IMR-90 (cell line): ENCODE measurements around the gene EXOC4. TPM values are rescaled to one million over a fixed set of nuclear protein-coding genes. Genes with fewer than 3 reads are reported as not detected.

Experiments used
- ATAC-seq: fragments of 200-7000 bp; cut with Tn5 transposase; 2 replicates; pipeline ENCODE4 v1.9.1; 2020; ENCODE audit warnings: low read depth, mild to moderate bottlenecking, moderate library complexity
- BruUV-seq: library from RNA; stranded (reverse); fragments of 400-500 nt; replicated peaks from 2 replicates; lab custom pipeline; 2021; lab: Mats Ljungman, UMichigan
- CTCF ChIA-PET: fragments of 300-600 bp; formaldehyde crosslinking; extraction: SDS; loops from one replicate; lab custom pipeline; 2021; ENCODE audit warnings: antibody characterized with exemption; lab: Yijun Ruan, JAX
- POLR2A ChIA-PET: fragments of 300-600 bp; sonication (Branson Sonifier 250); formaldehyde crosslinking; loops from one replicate; lab custom pipeline; 2022; ENCODE audit warnings: antibody characterized with exemption; ENCODE audit not compliant: unreplicated experiment; lab: Charles Lee
- DNase-seq: peaks from one replicate; pipeline ENCODE4 v3.0.0; 2013
- H2AFZ ChIP-seq: replicated peaks from 2 replicates; pipeline ENCODE3; 2013; ENCODE audit warnings: low read length, mild to moderate bottlenecking; ENCODE audit not compliant: poor library complexity
- H2AK5ac ChIP-seq: 2 replicates; pipeline ENCODE4 v1.6.1; 2013; ENCODE audit warnings: low read depth, low read length, inconsistent platforms
- H2AK9ac ChIP-seq: replicated peaks from 2 replicates; pipeline ENCODE3; 2013; ENCODE audit warnings: mild to moderate bottlenecking, low read depth, low read length, moderate library complexity; ENCODE audit not compliant: poor library complexity
- H2BK120ac ChIP-seq: 2 replicates; pipeline ENCODE4 v1.6.1; 2013; ENCODE audit warnings: low read depth, low read length, inconsistent platforms
- H2BK15ac ChIP-seq: 3 replicates; pipeline ENCODE4 v1.6.1; 2013; ENCODE audit warnings: low read depth, low read length, inconsistent platforms
- H2BK20ac ChIP-seq: 2 replicates; pipeline ENCODE4 v1.6.1; 2013; ENCODE audit warnings: low read depth, mild to moderate bottlenecking, inconsistent platforms, low read length, moderate library complexity
- H2BK5ac ChIP-seq: 2 replicates; pipeline ENCODE4 v1.6.1; 2013; ENCODE audit warnings: mild to moderate bottlenecking, low read depth, low read length, inconsistent platforms; ENCODE audit not compliant: poor library complexity, severe bottlenecking
- H3K14ac ChIP-seq: replicated peaks from 2 replicates; pipeline ENCODE4 v1.6.1; 2013; ENCODE audit warnings: low read depth, low read length, inconsistent platforms
- H3K18ac ChIP-seq: 2 replicates; pipeline ENCODE4 v1.6.1; 2013; ENCODE audit warnings: low read depth, low read length, control low read depth
- H3K23ac ChIP-seq: 2 replicates; pipeline ENCODE4 v1.6.1; 2013; ENCODE audit warnings: low read depth, low read length, inconsistent platforms
- H3K27ac ChIP-seq: 2 replicates; pipeline ENCODE4 v1.5.1; 2013; ENCODE audit warnings: mild to moderate bottlenecking, control low read depth, low read length; ENCODE audit not compliant: insufficient read depth
- H3K27me3 ChIP-seq: 2 replicates; pipeline ENCODE4 v1.6.1; 2013; ENCODE audit warnings: low read length; ENCODE audit not compliant: control insufficient read depth, insufficient read depth
- H3K36me3 ChIP-seq: 2 replicates; pipeline ENCODE4 v1.6.1; 2013; ENCODE audit warnings: low read length, mixed read lengths; ENCODE audit not compliant: control insufficient read depth, insufficient read depth
- H3K4ac ChIP-seq: 2 replicates; pipeline ENCODE4 v1.6.1; 2013; ENCODE audit warnings: low read depth, low read length, inconsistent platforms
- H3K4me1 ChIP-seq: 2 replicates; pipeline ENCODE4 v1.6.1; 2013; ENCODE audit warnings: low read length, mixed read lengths; ENCODE audit not compliant: control insufficient read depth, insufficient read depth
- H3K4me2 ChIP-seq: 2 replicates; pipeline ENCODE4 v1.6.1; 2013; ENCODE audit warnings: low read depth, mild to moderate bottlenecking, control low read depth, low read length, moderate library complexity
- H3K4me3 ChIP-seq: 2 replicates; pipeline ENCODE4 v1.5.1; 2013; ENCODE audit warnings: low read depth, mild to moderate bottlenecking, control low read depth, low read length, moderate library complexity; ENCODE audit not compliant: insufficient read depth
- H3K56ac ChIP-seq: 2 replicates; pipeline ENCODE4 v1.6.1; 2013; ENCODE audit warnings: low read length, inconsistent platforms; ENCODE audit not compliant: insufficient read depth; ENCODE audit errors: extremely low read depth
- H3K79me1 ChIP-seq, 2 experiments: 2 replicates each; pipeline ENCODE4 v1.6.1; 2013; ENCODE audit warnings: low read length in 2 of 2, inconsistent platforms in 1 of 2, low read depth in 1 of 2
- H3K9ac ChIP-seq: 2 replicates; pipeline ENCODE4 v1.6.1; 2013; ENCODE audit warnings: low read depth, low read length, control low read depth
- H3K9me1 ChIP-seq: 2 replicates; pipeline ENCODE4 v1.6.1; 2013; ENCODE audit warnings: low read length, inconsistent platforms; ENCODE audit not compliant: insufficient read depth
- H3K9me3 ChIP-seq: 2 replicates; pipeline ENCODE4 v1.6.1; 2013; ENCODE audit warnings: low read length; ENCODE audit not compliant: control insufficient read depth, insufficient read depth
- H4K20me1 ChIP-seq: 2 replicates; pipeline ENCODE4 v1.6.1; 2013; ENCODE audit warnings: low read length, inconsistent platforms; ENCODE audit not compliant: insufficient read depth
- H4K5ac ChIP-seq: 2 replicates; pipeline ENCODE4 v1.6.1; 2013; ENCODE audit warnings: mild to moderate bottlenecking, low read depth, low read length, control low read depth
- H4K8ac ChIP-seq, 2 experiments: 2 replicates each; pipeline ENCODE4 v1.6.1; 2013; ENCODE audit warnings: low read depth in 2 of 2, low read length in 2 of 2, control low read depth in 1 of 2, inconsistent platforms in 1 of 2
- H4K91ac ChIP-seq: 2 replicates; pipeline ENCODE4 v1.6.1; 2013; ENCODE audit warnings: low read depth, low read length, inconsistent platforms; ENCODE audit not compliant: insufficient read depth
- BHLHE40 ChIP-seq: fragments of 150-350 bp; IDR thresholded peaks from 2 replicates; pipeline ENCODE4 v1.6.1; 2016; ENCODE audit warnings: mild to moderate bottlenecking, low read depth, low read length
- CTCF ChIP-seq: conservative IDR thresholded peaks from 2 replicates; pipeline ENCODE4 v1.5.1; 2012; ENCODE audit warnings: mild to moderate bottlenecking, low read depth, low read length, improper control_type of control experiment
- ELK1 ChIP-seq: fragments of 150-350 bp; IDR thresholded peaks from 2 replicates; pipeline ENCODE4 v1.6.1; 2016; ENCODE audit warnings: low read depth, mild to moderate bottlenecking, low read length, moderate library complexity, borderline replicate concordance
- FOS ChIP-seq: fragments of 150-350 bp; IDR thresholded peaks from 2 replicates; pipeline ENCODE4 v1.6.1; 2016; ENCODE audit warnings: low read depth, low read length
- MAFK ChIP-seq: IDR thresholded peaks from 2 replicates; pipeline ENCODE4 v1.6.1; 2012; ENCODE audit warnings: low read depth, low read length, improper control_type of control experiment
- MXI1 ChIP-seq: IDR thresholded peaks from 2 replicates; pipeline ENCODE4 v1.6.1; 2012; ENCODE audit warnings: low read depth, mild to moderate bottlenecking, low read length, moderate library complexity, borderline replicate concordance
- NFE2L2 ChIP-seq: fragments of 150-350 bp; IDR thresholded peaks from 2 replicates; pipeline ENCODE4 v1.6.1; 2016; ENCODE audit warnings: low read depth, mild to moderate bottlenecking, low read length
- SMC3 ChIP-seq: fragments of 150-350 bp; IDR thresholded peaks from 2 replicates; pipeline ENCODE4 v1.6.1; 2016; ENCODE audit warnings: low read depth, mild to moderate bottlenecking, antibody characterized with exemption, low read length, moderate library complexity
- USF2 ChIP-seq: fragments of 150-350 bp; IDR thresholded peaks from 2 replicates; pipeline ENCODE4 v1.6.1; 2017; ENCODE audit warnings: mild to moderate bottlenecking, antibody characterized with exemption, low read length, low read depth
- WGBS, 2 experiments: methylation state at CpG; one replicate each; pipeline versions ENCODE4 v1.1.5 to v1.1.7; 2013; ENCODE audit warnings: missing lambda C conversion rate in 2 of 2; ENCODE audit not compliant: insufficient read length in 1 of 2; ENCODE audit errors: extremely low coverage in 2 of 2; 5-methylcytosine and 5-hydroxymethylcytosine counted together
- dilution Hi-C: fragments of 300-500 bp; cut with HindIII; formaldehyde crosslinking; loops from one replicate; pipeline ENCODE4 v1.14.3; 2018; ENCODE audit warnings: low sequenced_read_pairs; ENCODE audit not compliant: unreplicated experiment
- in situ Hi-C: fragments of 300-500 bp; cut with MboI; formaldehyde crosslinking; loops from 3 replicates; pipeline ENCODE4 v1.14.3; 2019; ENCODE audit warnings: low sequenced_read_pairs, inconsistent platforms, mixed read lengths
- intact Hi-C: fragments of 100-400 bp; cut with micrococcal nuclease; formaldehyde crosslinking; loops from 2 replicates; pipeline ENCODE4 v1.10.0; 2022
- polyA plus RNA-seq, 3 experiments: library from polyadenylated mRNA; depleted of rRNA; stranded (reverse); fragments of >200 nt; gene quantifications; 2 replicates each; pipeline ENCODE4 v1.2.3, GENCODE V29; 2012; ENCODE audit warnings: low replicate concordance in 1 of 3
- total RNA-seq: library from RNA; depleted of rRNA; stranded (reverse); fragments of >200 nt; gene quantifications from 2 replicates; pipeline ENCODE4 v1.2.3, GENCODE V29; 2012

EXOC4 gene
- total and polyA plus RNA-seq, 2 of the 4 experiments (the other 2 are of a cell fraction): 25.4 to 94.6 TPM

GRCh38 chr7:133958822-133959221, 705.9 kb downstream of the EXOC4 start:
- dilution Hi-C loops (no loop called here), in situ Hi-C loops (no loop called here), intact Hi-C loops (no loop called here)
- DNase-seq: no peak
- H3K27me3 ChIP-seq: no peaks in the 10 kb centered on the region
- H3K4me1 ChIP-seq: no peaks in the 10 kb centered on the region
- H4K20me1 ChIP-seq: no peaks in the 10 kb centered on the region
- TF ChIP-seq MXI1 (no peak), MAFK (no peak), ELK1 (no peak), SMC3 (no peak), USF2 (no peak), NFE2L2 (no peak), BHLHE40 (no peak), FOS (no peak), CTCF (no peak)
- H3K27ac ChIP-seq: no peak overlapping the region
- H3K36me3 ChIP-seq: no peaks in the 10 kb centered on the region
- H3K4ac ChIP-seq: no peak overlapping the region
- no peak overlapping the region for H2AFZ ChIP-seq
- no peaks in the 10 kb centered on the region for H3K9me1 ChIP-seq
- no peak overlapping the region for H3K4me3 ChIP-seq
- no peak overlapping the region for H2AK5ac ChIP-seq
- H2BK5ac ChIP-seq: no peak overlapping the region
- no peak for ATAC-seq
- H3K79me1 ChIP-seq: no peaks in the 10 kb centered on the region
- no peak overlapping the region for H4K8ac ChIP-seq
- H3K56ac ChIP-seq: no peak overlapping the region
- no peak overlapping the region for H2BK15ac ChIP-seq
- no peak overlapping the region for H3K23ac ChIP-seq
- H3K4me2 ChIP-seq: no peak overlapping the region
- no peak overlapping the region for H2BK20ac ChIP-seq
- no peak overlapping the region for H3K18ac ChIP-seq
- BruUV-seq: no TSS peak
- no peak overlapping the region for H2AK9ac ChIP-seq
- H3K9me3 ChIP-seq: no peaks in the 10 kb centered on the region
- H4K5ac ChIP-seq: no peak overlapping the region
- CTCF ChIA-PET: interaction anchor here (0.5 to 0.6 kb wide), 2 partner anchors 24 to 355 kb away, joined by 3 to 5 read pairs; no protein-coding TSS in a partner anchor
- no peak overlapping the region for H4K91ac ChIP-seq
- H2BK120ac ChIP-seq: no peak overlapping the region
- POLR2A ChIA-PET: no interaction called here
- no peak overlapping the region for H3K9ac ChIP-seq
- no peak overlapping the region for H3K14ac ChIP-seq
- WGBS, 2 experiments: no CpG with 5 or more reads among the region's 1 CpG
